HG03159 (cell line): ENCODE measurements around the gene MS4A4A.

ENCODE experiments used
- ATAC-seq: cut with Tn5 transposase; IDR thresholded peaks from one replicate; pipeline ENCODE4 v1.9.1; 2021; ENCODE audit warnings: mild to moderate bottlenecking, moderate library complexity; ENCODE audit not compliant: unreplicated experiment

Gene MS4A4A

DNA sequence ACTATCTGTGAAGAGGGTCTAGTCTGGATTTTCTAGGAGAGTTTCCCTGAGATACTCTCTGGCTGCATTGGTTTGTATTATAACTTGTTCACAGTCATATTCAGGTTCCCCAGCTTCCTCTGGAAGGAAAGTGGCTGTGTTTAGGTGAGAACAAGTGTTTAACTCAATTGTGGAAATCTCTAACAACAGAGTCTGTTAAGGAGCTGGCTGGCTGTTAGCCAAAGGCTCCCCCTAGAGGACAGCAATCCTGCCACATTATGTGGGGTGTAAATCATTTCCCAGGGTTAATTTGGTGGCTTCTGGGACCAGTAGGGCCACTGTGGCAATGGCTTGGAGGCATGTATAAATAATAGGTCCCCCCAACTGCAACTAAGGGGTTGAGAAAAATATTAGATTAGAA is 65.0 kb downstream of the MS4A4A start:
- ATAC-seq, result no peak

DNA sequence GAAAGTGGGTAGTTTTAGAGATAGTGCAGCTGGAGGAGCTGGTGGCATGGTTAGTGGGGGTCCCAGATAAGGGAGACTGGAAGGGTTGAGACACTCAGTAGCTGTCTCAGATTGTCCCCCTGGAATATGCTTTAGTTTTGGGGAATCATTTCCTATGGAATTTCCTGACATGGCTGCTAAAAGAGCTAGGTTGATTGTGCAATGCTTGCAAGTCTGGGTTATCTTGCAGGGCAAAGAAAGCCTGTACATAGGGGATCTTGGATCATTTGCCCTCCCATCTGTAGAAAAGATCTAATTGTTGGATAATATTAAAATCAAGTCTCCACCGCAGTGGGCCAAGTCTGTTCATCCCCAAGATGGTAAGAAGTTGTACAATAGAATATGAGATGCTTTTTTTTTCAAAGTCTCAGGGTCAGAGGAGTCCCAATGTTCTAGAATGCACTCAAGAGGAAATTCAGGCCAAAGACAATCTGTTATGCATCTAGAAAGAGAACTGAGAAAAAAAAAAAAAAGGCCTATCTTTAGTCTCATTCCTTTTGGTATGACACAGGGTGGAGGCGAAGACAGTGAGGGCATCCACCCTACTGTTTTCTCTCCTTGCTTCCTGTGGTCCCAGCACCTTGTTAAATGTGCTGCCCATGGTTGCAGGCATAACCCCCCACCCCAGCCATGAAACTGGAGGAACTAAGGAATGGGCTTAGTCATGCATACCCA is 66.8 kb downstream of the MS4A4A start:
- ATAC-seq, result no peak

DNA sequence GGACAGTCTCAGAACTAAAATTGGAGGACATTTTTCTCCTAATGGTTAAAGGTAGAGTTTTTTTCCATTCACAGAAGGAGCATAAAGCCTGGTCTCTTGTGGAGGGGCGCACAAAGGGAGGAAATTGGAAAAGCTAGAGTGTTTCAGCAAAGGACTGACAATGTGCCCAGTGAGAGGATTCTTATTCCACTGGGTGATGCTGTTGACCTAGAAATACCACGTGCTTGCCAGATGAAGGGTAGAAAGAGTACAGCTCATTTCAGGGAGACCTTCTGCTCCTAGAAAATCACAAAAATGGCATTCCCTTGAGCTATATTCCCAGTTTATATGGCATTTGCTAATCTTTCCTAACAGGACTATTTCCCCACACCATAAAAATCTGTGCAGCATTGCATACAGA is 67.7 kb downstream of the MS4A4A start:
- ATAC-seq, result no peak

DNA sequence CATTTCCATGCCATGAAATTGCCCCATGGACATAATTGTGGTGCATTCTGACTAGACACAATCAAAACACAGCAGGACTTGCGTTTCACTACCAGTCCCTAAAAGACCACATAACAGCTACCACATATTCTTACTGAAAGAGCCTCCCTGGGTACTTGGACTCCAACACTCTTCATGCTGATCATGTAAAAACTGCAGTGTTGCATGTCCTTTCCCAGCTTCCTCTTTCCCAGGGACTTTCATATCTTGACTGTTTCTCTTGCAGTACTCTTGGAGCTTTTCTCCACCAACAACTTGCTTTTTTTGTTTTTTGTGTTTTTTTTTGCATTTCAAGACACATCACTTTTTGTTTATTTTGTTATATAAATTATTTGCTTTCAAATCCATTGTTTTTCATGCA is 69.5 kb downstream of the MS4A4A start:
- ATAC-seq, result no peak

DNA sequence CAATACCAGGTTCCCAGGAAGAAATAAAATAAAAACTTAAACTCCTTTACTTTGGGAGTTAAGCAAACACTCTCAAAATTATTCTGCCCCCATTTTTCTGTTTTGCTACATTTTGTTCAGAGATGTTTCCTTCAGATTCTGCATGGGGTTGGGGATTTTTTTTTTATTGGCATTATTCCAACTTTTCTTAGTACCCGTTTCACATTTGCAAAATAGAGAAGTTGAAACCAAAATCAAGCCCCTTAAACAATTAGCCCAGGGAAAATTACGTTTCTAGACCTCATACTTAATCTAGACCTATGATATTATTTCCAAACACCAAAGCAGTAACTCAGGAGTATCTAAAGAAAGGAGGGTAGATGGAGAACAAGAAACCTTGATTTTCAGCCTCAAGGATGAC is 77.3 kb downstream of the MS4A4A start:
- no peak for ATAC-seq
